WTC11 (cell line): ENCODE measurements around the gene HGS. TPM values are rescaled to one million over a fixed set of nuclear protein-coding genes. Genes with fewer than 3 reads are reported as not detected.

ENCODE experiments used
- ATAC-seq: fragments of 200-7000 bp; cut with Tn5 transposase; 2 replicates; pipeline ENCODE4 v1.10.0; 2021; ENCODE audit warnings: mild to moderate bottlenecking, moderate library complexity
- CTCF ChIA-PET: fragments of 300-600 bp; sonication (Branson Sonifier 250); formaldehyde crosslinking; loops from one replicate; lab custom pipeline; 2021; ENCODE audit warnings: antibody characterized with exemption; lab: Charles Lee
- POLR2A ChIA-PET: fragments of 350-600 bp; sonication (Branson Sonifier 250); formaldehyde crosslinking; loops from one replicate; lab custom pipeline; 2021; ENCODE audit warnings: antibody characterized with exemption; lab: Charles Lee
- DNase-seq: peaks from one replicate; pipeline ENCODE4 v3.0.0; 2021; ENCODE audit warnings: low spot score
- H3K27ac Mint-ChIP-seq: 2 replicates; pipeline ENCODE4 v1.8.0; 2021; ENCODE audit warnings: mixed read lengths
- H3K27me3 Mint-ChIP-seq: 2 replicates; pipeline ENCODE4 v1.8.0; 2021; ENCODE audit warnings: low read depth, mild to moderate bottlenecking, moderate library complexity, mixed read lengths
- H3K36me3 Mint-ChIP-seq: 2 replicates; pipeline ENCODE4 v1.8.0; 2021; ENCODE audit warnings: mixed read lengths
- H3K4me1 Mint-ChIP-seq: 2 replicates; pipeline ENCODE4 v1.8.0; 2022; ENCODE audit warnings: mixed read lengths
- H3K4me3 Mint-ChIP-seq: 2 replicates; pipeline ENCODE4 v1.8.0; 2021; ENCODE audit warnings: mild to moderate bottlenecking, moderate library complexity, mixed read lengths
- H3K9me3 Mint-ChIP-seq: 2 replicates; pipeline ENCODE4 v1.8.0; 2021; ENCODE audit warnings: mixed read lengths
- ATF6 ChIP-seq: sonication (generic); formaldehyde crosslinking; IDR thresholded peaks from 2 replicates; pipeline ENCODE4 v1.8.1; 2023; ENCODE audit warnings: mild to moderate bottlenecking, missing genetic modification reagents
- ELF4 ChIP-seq: sonication (generic); formaldehyde crosslinking; IDR thresholded peaks from 2 replicates; pipeline ENCODE4 v1.8.1; 2022; ENCODE audit warnings: low read depth, mild to moderate bottlenecking, moderate library complexity, missing genetic modification reagents
- FOXK1 ChIP-seq: sonication (generic); formaldehyde crosslinking; IDR thresholded peaks from 2 replicates; pipeline ENCODE4 v1.8.0; 2022; ENCODE audit warnings: mild to moderate bottlenecking, moderate library complexity, missing genetic modification reagents
- FOXP1 ChIP-seq: sonication (generic); formaldehyde crosslinking; IDR thresholded peaks from 2 replicates; pipeline ENCODE4 v1.8.0; 2022; ENCODE audit warnings: missing genetic modification reagents, mild to moderate bottlenecking, moderate library complexity, borderline replicate concordance
- FOXP4 ChIP-seq: sonication (generic); formaldehyde crosslinking; IDR thresholded peaks from 2 replicates; pipeline ENCODE4 v1.8.0; 2022; ENCODE audit warnings: mild to moderate bottlenecking, missing genetic modification reagents
- HMGXB4 ChIP-seq: sonication (generic); formaldehyde crosslinking; IDR thresholded peaks from 2 replicates; pipeline ENCODE4 v1.8.1; 2023; ENCODE audit warnings: mild to moderate bottlenecking, moderate library complexity, missing genetic modification reagents
- IRF2 ChIP-seq: sonication (generic); formaldehyde crosslinking; IDR thresholded peaks from 2 replicates; pipeline ENCODE4 v1.8.0; 2022; ENCODE audit warnings: low read depth, missing genetic modification reagents, borderline replicate concordance
- JUN ChIP-seq: sonication (generic); formaldehyde crosslinking; IDR thresholded peaks from 2 replicates; pipeline ENCODE4 v1.8.0; 2023; ENCODE audit warnings: mild to moderate bottlenecking, missing genetic modification reagents
- KAT7 ChIP-seq: sonication (generic); formaldehyde crosslinking; IDR thresholded peaks from 2 replicates; pipeline ENCODE4 v1.8.1; 2023; ENCODE audit warnings: missing genetic modification reagents, mild to moderate bottlenecking, borderline replicate concordance
- NR3C1 ChIP-seq: sonication (generic); formaldehyde crosslinking; conservative IDR thresholded peaks from 2 replicates; pipeline ENCODE4 v1.8.1; 2023; ENCODE audit warnings: low read depth, mild to moderate bottlenecking, missing genetic modification reagents
- OVOL2 ChIP-seq: fragments of 250-450 bp; sonication (Bioruptor Pico); IDR thresholded peaks from 2 replicates; pipeline ENCODE4 v1.9.0; 2021; ENCODE audit warnings: mild to moderate bottlenecking, borderline replicate concordance
- PREB ChIP-seq: sonication (generic); formaldehyde crosslinking; IDR thresholded peaks from 2 replicates; pipeline ENCODE4 v1.8.1; 2022; ENCODE audit warnings: mild to moderate bottlenecking, missing genetic modification reagents, moderate library complexity, borderline replicate concordance
- SOX15 ChIP-seq: fragments of 250-450 bp; sonication (Bioruptor Pico); IDR thresholded peaks from 2 replicates; pipeline ENCODE4 v1.9.0; 2021; ENCODE audit warnings: mild to moderate bottlenecking
- TCF7 ChIP-seq: sonication (generic); formaldehyde crosslinking; IDR thresholded peaks from 2 replicates; pipeline ENCODE4 v1.8.0; 2022; ENCODE audit warnings: mild to moderate bottlenecking, low read depth, missing genetic modification reagents, moderate library complexity
- ZNF317 ChIP-seq: sonication (generic); formaldehyde crosslinking; IDR thresholded peaks from 2 replicates; pipeline ENCODE4 v1.8.1; 2023; ENCODE audit warnings: low read depth, mild to moderate bottlenecking, moderate library complexity, missing genetic modification reagents, borderline replicate concordance
- ZNF416 ChIP-seq: fragments of 250-450 bp; sonication (Bioruptor Pico); IDR thresholded peaks from 2 replicates; pipeline ENCODE4 v1.9.0; 2021; ENCODE audit warnings: mild to moderate bottlenecking, inconsistent platforms
- total RNA-seq: library from RNA; stranded (reverse); gene quantifications from 3 replicates; pipeline ENCODE4 v1.2.3, GENCODE V29; 2021
- TF ChIP-seq, protein P1 (sequence below): sonication (generic); formaldehyde crosslinking; IDR thresholded peaks from 2 replicates; pipeline ENCODE4 v1.8.0; 2022; ENCODE audit warnings: missing genetic modification reagents
- TF ChIP-seq, protein P2 (sequence below): sonication (generic); formaldehyde crosslinking; IDR thresholded peaks from 2 replicates; pipeline ENCODE4 v1.8.1; 2022; ENCODE audit warnings: mild to moderate bottlenecking, moderate library complexity, missing genetic modification reagents
- TF ChIP-seq, protein P3 (sequence below): sonication (generic); formaldehyde crosslinking; IDR thresholded peaks from 2 replicates; pipeline ENCODE4 v1.8.0; 2023; ENCODE audit warnings: missing genetic modification reagents
- TF ChIP-seq, protein P4 (sequence below): fragments of 250-450 bp; sonication (Bioruptor Pico); IDR thresholded peaks from 2 replicates; pipeline ENCODE4 v1.8.0; 2021; ENCODE audit warnings: mild to moderate bottlenecking
- TF ChIP-seq, protein P5 (sequence below): sonication (generic); formaldehyde crosslinking; IDR thresholded peaks from 2 replicates; pipeline ENCODE4 v1.8.0; 2022; ENCODE audit warnings: mild to moderate bottlenecking, missing genetic modification reagents

The HGS gene
- total RNA-seq, 1 experiment from 2014 or later: 113 TPM

DNA sequence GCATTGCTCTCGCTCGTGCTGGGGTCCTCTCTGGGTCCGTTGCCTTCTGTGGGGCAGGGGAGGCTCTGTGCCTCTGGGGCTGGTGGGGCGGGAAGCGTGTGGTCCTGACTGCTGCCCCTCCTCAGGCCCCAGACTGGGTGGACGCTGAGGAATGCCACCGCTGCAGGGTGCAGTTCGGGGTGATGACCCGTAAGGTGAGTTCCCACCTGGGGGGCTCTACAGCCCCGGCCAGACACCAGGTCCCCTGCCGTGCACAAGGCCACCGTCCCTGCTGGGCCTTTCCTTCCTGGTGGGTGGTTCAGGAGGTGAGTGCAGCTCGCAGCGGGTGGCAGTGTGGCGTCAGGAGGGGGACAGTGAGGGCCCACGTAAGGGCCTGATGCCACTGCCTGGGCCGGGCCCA is 6.7 kb downstream of the HGS start:
- ChIA-PET CTCF (no interaction called here), POLR2A (no interaction called here)
- H3K27ac Mint-ChIP-seq: no peak overlapping the region
- no peaks in the 10 kb centered on the region for H3K9me3 Mint-ChIP-seq
- no peaks in the 10 kb centered on the region for H3K27me3 Mint-ChIP-seq
- H3K4me1 Mint-ChIP-seq: no peaks in the 10 kb centered on the region
- TF ChIP-seq ZNF416 (CRISPR knock-in tag) (no peak), NR3C1 (CRISPR knock-in tag) (no peak), FOXP4 (CRISPR knock-in tag) (no peak), ZNF317 (CRISPR knock-in tag) (no peak), JUN (CRISPR knock-in tag) (no peak), KAT7 (no peak), TCF7 (CRISPR knock-in tag) (no peak), HMGXB4 (CRISPR knock-in tag) (no peak)
- TF ChIP-seq, protein P1, sequence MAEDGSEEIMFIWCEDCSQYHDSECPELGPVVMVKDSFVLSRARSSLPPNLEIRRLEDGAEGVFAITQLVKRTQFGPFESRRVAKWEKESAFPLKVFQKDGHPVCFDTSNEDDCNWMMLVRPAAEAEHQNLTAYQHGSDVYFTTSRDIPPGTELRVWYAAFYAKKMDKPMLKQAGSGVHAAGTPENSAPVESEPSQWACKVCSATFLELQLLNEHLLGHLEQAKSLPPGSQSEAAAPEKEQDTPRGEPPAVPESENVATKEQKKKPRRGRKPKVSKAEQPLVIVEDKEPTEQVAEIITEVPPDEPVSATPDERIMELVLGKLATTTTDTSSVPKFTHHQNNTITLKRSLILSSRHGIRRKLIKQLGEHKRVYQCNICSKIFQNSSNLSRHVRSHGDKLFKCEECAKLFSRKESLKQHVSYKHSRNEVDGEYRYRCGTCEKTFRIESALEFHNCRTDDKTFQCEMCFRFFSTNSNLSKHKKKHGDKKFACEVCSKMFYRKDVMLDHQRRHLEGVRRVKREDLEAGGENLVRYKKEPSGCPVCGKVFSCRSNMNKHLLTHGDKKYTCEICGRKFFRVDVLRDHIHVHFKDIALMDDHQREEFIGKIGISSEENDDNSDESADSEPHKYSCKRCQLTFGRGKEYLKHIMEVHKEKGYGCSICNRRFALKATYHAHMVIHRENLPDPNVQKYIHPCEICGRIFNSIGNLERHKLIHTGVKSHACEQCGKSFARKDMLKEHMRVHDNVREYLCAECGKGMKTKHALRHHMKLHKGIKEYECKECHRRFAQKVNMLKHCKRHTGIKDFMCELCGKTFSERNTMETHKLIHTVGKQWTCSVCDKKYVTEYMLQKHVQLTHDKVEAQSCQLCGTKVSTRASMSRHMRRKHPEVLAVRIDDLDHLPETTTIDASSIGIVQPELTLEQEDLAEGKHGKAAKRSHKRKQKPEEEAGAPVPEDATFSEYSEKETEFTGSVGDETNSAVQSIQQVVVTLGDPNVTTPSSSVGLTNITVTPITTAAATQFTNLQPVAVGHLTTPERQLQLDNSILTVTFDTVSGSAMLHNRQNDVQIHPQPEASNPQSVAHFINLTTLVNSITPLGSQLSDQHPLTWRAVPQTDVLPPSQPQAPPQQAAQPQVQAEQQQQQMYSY: no peak
- TF ChIP-seq, protein P2, sequence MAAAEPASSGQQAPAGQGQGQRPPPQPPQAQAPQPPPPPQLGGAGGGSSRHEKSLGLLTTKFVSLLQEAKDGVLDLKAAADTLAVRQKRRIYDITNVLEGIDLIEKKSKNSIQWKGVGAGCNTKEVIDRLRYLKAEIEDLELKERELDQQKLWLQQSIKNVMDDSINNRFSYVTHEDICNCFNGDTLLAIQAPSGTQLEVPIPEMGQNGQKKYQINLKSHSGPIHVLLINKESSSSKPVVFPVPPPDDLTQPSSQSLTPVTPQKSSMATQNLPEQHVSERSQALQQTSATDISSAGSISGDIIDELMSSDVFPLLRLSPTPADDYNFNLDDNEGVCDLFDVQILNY (CRISPR knock-in tag): no peak
- TF ChIP-seq, protein P3, sequence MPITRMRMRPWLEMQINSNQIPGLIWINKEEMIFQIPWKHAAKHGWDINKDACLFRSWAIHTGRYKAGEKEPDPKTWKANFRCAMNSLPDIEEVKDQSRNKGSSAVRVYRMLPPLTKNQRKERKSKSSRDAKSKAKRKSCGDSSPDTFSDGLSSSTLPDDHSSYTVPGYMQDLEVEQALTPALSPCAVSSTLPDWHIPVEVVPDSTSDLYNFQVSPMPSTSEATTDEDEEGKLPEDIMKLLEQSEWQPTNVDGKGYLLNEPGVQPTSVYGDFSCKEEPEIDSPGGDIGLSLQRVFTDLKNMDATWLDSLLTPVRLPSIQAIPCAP (CRISPR knock-in tag): no peak
- TF ChIP-seq, protein P4, sequence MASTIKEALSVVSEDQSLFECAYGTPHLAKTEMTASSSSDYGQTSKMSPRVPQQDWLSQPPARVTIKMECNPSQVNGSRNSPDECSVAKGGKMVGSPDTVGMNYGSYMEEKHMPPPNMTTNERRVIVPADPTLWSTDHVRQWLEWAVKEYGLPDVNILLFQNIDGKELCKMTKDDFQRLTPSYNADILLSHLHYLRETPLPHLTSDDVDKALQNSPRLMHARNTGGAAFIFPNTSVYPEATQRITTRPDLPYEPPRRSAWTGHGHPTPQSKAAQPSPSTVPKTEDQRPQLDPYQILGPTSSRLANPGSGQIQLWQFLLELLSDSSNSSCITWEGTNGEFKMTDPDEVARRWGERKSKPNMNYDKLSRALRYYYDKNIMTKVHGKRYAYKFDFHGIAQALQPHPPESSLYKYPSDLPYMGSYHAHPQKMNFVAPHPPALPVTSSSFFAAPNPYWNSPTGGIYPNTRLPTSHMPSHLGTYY: no peak
- TF ChIP-seq, protein P5, sequence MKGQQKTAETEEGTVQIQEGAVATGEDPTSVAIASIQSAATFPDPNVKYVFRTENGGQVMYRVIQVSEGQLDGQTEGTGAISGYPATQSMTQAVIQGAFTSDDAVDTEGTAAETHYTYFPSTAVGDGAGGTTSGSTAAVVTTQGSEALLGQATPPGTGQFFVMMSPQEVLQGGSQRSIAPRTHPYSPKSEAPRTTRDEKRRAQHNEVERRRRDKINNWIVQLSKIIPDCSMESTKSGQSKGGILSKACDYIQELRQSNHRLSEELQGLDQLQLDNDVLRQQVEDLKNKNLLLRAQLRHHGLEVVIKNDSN (CRISPR knock-in tag): no peak
- H3K36me3 Mint-ChIP-seq: peaks cover 36% of the 10 kb centered on the region
- no peak for ATAC-seq
- DNase-seq: no peak
- H3K4me3 Mint-ChIP-seq: no peak overlapping the region

- no peaks in the 10 kb centered on the region for H3K4me1 Mint-ChIP-seq
- TF ChIP-seq FOXP1 (CRISPR knock-in tag) (no peak), ATF6 (CRISPR knock-in tag) (no peak), OVOL2 (CRISPR knock-in tag) (no peak), IRF2 (CRISPR knock-in tag) (no peak), SOX15 (CRISPR knock-in tag) (no peak), PREB (CRISPR knock-in tag) (no peak), ELF4 (CRISPR knock-in tag) (no peak), FOXK1 (no peak)
- ATAC-seq (no peak), DNase-seq (no peak)
- no peaks in the 10 kb centered on the region for H3K9me3 Mint-ChIP-seq
- ChIA-PET CTCF (no interaction called here), POLR2A (no interaction called here)
- H3K27ac Mint-ChIP-seq: no peak overlapping the region
- no peak overlapping the region for H3K4me3 Mint-ChIP-seq
- H3K27me3 Mint-ChIP-seq: no peaks in the 10 kb centered on the region
- peaks cover 31% of the 10 kb centered on the region for H3K36me3 Mint-ChIP-seq
These were observed 7.4 kb downstream of the HGS start for GRCh38 chr17:81691196-81691595.
